Calu3 (cell line): ENCODE results near the gene PHPT1. TPM values are rescaled to one million over a fixed set of nuclear protein-coding genes. Genes with fewer than 3 reads are reported as not detected.
"Not testable (repeated sequence)": the region's sequence is repeated elsewhere in the genome, so short reads cannot be mapped to it uniquely, and the experiment has no call there.

Experiments used
- BruUV-seq: library from RNA; stranded (reverse); fragments of 400-500 nt; replicated peaks from 2 replicates; lab custom pipeline; 2021; lab: Mats Ljungman, UMichigan
- CTCF ChIA-PET: fragments of 300-600 bp; sonication (Branson Sonifier 250); formaldehyde crosslinking; loops from one replicate; lab custom pipeline; 2022; ENCODE audit warnings: antibody characterized with exemption; lab: Charles Lee
- DNase-seq: peaks from one replicate; pipeline ENCODE4 v3.0.0; 2022
- H3K27ac Mint-ChIP-seq: one replicate; pipeline ENCODE4 v1.8.0; 2022; ENCODE audit warnings: mixed read lengths; ENCODE audit not compliant: unreplicated experiment
- H3K27me3 Mint-ChIP-seq: one replicate; pipeline ENCODE4 v1.8.0; 2022; ENCODE audit warnings: mixed read lengths; ENCODE audit not compliant: unreplicated experiment
- H3K36me3 Mint-ChIP-seq: one replicate; pipeline ENCODE4 v1.8.0; 2022; ENCODE audit warnings: mild to moderate bottlenecking, moderate library complexity, mixed read lengths; ENCODE audit not compliant: insufficient read depth, unreplicated experiment
- H3K4me1 Mint-ChIP-seq: one replicate; pipeline ENCODE4 v1.8.0; 2022; ENCODE audit warnings: mild to moderate bottlenecking, low read depth, mixed read lengths; ENCODE audit not compliant: unreplicated experiment
- H3K4me3 Mint-ChIP-seq: one replicate; pipeline ENCODE4 v1.8.0; 2022; ENCODE audit warnings: mild to moderate bottlenecking, low read depth, moderate library complexity, mixed read lengths; ENCODE audit not compliant: unreplicated experiment
- H3K9me3 Mint-ChIP-seq: one replicate; pipeline ENCODE4 v1.8.0; 2022; ENCODE audit warnings: low read depth, mixed read lengths; ENCODE audit not compliant: unreplicated experiment
- CTCF ChIP-seq: fragments of 200-600 bp; IDR thresholded peaks from one replicate; pipeline ENCODE4 v1.8.0; 2022; ENCODE audit warnings: antibody characterized with exemption; ENCODE audit not compliant: unreplicated experiment
- intact Hi-C: fragments of 100-400 bp; cut with micrococcal nuclease; formaldehyde crosslinking; loops from one replicate; pipeline ENCODE4 v1.10.0; 2022; ENCODE audit not compliant: unreplicated experiment
- total RNA-seq: library from RNA; stranded (reverse); gene quantifications from 2 replicates; pipeline ENCODE4 v1.2.3, GENCODE V29; 2022

Gene PHPT1
- total RNA-seq, 1 experiment from 2014 or later: 48.7 TPM

- H3K27me3 Mint-ChIP-seq: no peaks in the 10 kb centered on the region
- BruUV-seq: no TSS peak
- no peak overlapping the region for H3K4me3 Mint-ChIP-seq
- H3K4me1 Mint-ChIP-seq: peaks cover 8% of the 10 kb centered on the region
- no peaks in the 10 kb centered on the region for H3K9me3 Mint-ChIP-seq
- TF ChIP-seq CTCF: no peak
- CTCF ChIA-PET: interaction anchor here (1.2 kb wide), 1 partner anchor 50 kb away, joined by 3 read pairs; no protein-coding TSS in a partner anchor
- peaks cover 25% of the 10 kb centered on the region for H3K36me3 Mint-ChIP-seq
- peak; percentile 54 for DNase-seq
- H3K27ac Mint-ChIP-seq: no peak overlapping the region
- intact Hi-C loops: no loop called here
These were observed 8.1 kb upstream of the PHPT1 start for GRCh38 chr9:136840877-136841645.

GRCh38 chr9:136841646-136842379, 7.4 kb upstream of the PHPT1 start:
- CTCF ChIA-PET: interaction anchor here (0.7 to 1.2 kb wide), 6 partner anchors 22 to 193 kb away, joined by 3 to 6 read pairs (median 4); no protein-coding TSS in a partner anchor
- H3K27me3 Mint-ChIP-seq, DNase-seq, BruUV-seq, H3K4me1 Mint-ChIP-seq, intact Hi-C loops, H3K9me3 Mint-ChIP-seq: not testable (repeated sequence)
- peak overlapping the region; percentile 71 for H3K4me3 Mint-ChIP-seq
- peaks cover 31% of the 10 kb centered on the region for H3K36me3 Mint-ChIP-seq
- peak overlapping the region; percentile 39 for H3K27ac Mint-ChIP-seq

GRCh38 chr9:136842380-136842948, 6.7 kb upstream of the PHPT1 start, which contains the start of gene AJM1:
AJM1 (plus strand) TSS chr9:136842478; CDS start chr9:136844415, 1,937 bp downstream.
- H3K9me3 Mint-ChIP-seq, intact Hi-C loops, H3K4me1 Mint-ChIP-seq, BruUV-seq, H3K27me3 Mint-ChIP-seq: not testable (repeated sequence)
- peak; percentile 75 for DNase-seq
- CTCF ChIA-PET: interaction anchor here (0.7 to 1.2 kb wide), 6 partner anchors 23 to 193 kb away, joined by 3 to 6 read pairs (median 4); no protein-coding TSS in a partner anchor
- Mint-ChIP-seq H3K27ac (peak within 1 kb of the TSS; percentile 39), H3K36me3 (peaks cover 38% of the 10 kb centered on the region), H3K4me3 (peak within 1 kb of the TSS; percentile 71)
- TF ChIP-seq CTCF: peak; percentile 87

GRCh38 chr9:136843159-136843800, 5.9 kb upstream of the PHPT1 start:
- not testable (repeated sequence) for H3K27ac Mint-ChIP-seq, BruUV-seq

More at GRCh38 chr9:136843159-136843800, 5.9 kb upstream of the PHPT1 start:
- peaks cover 13% of the 10 kb centered on the region for H3K4me1 Mint-ChIP-seq
- DNase-seq, intact Hi-C loops, H3K9me3 Mint-ChIP-seq, H3K27me3 Mint-ChIP-seq: not testable (repeated sequence)
- H3K36me3 Mint-ChIP-seq: peaks cover 46% of the 10 kb centered on the region
- CTCF ChIA-PET: interaction anchor here (1.0 to 1.6 kb wide), 2 partner anchors 105 to 192 kb away, joined by 3 to 4 read pairs; no protein-coding TSS in a partner anchor
- H3K4me3 Mint-ChIP-seq: peak overlapping the region; percentile 64
